ENCODE results near the gene NALCN.
A peak's percentile ranks its signal among the peaks of the same experiment; 100 is the strongest.

NALCN gene

GRCh38 chr13:101416181-101417042 is at the start of gene NALCN:
Gene NALCN, minus strand, starts transcription at chr13:101416508. Its CDS starts 17,382 bp downstream, at chr13:101399126.
- DNase-seq: peak; percentile 9 to 82 (median 66)
- intact Hi-C loops (cut with DNase I): no loop called here

- DNase-seq: no peak
- intact Hi-C loops (cut with DNase I): no loop called here
Observed at GRCh38 chr13:101465877-101466276, 49.6 kb upstream of the NALCN start.

GRCh38 chr13:101457176-101457575 is 40.9 kb upstream of the NALCN start:
- intact Hi-C loops (cut with DNase I): no loop called here
- no peak for DNase-seq

- intact Hi-C loops (cut with DNase I): no loop called here
- DNase-seq: no peak
Observed at GRCh38 chr13:101455863-101456262, 39.6 kb upstream of the NALCN start.

GRCh38 chr13:101454767-101455166 is 38.5 kb upstream of the NALCN start:
- DNase-seq: no peak
- intact Hi-C loops (cut with DNase I): no loop called here

- intact Hi-C loops (cut with DNase I): no loop called here
- peak in 28 of 42 donors; percentile 7 to 64 (median 29) for DNase-seq
Observed at GRCh38 chr13:101453784-101454201, 37.5 kb upstream of the NALCN start.

GRCh38 chr13:101452519-101453485 is 36.5 kb upstream of the NALCN start, which contains the start of gene ITGBL1:
Gene ITGBL1, plus strand, starts transcription at chr13:101452675. Its CDS starts 159 bp downstream, at chr13:101452834.
- peak in 11 of 42 donors; percentile 3 to 48 (median 11) for DNase-seq
- intact Hi-C loops (cut with DNase I): no loop called here

GRCh38 chr13:101451641-101452040 is 35.3 kb upstream of the NALCN start:
- intact Hi-C loops (cut with DNase I): no loop called here
- DNase-seq: no peak

GRCh38 chr13:101450749-101451130 is 34.4 kb upstream of the NALCN start:
- intact Hi-C loops (cut with DNase I): no loop called here
- no peak for DNase-seq

GRCh38 chr13:101449790-101450748 is 33.8 kb upstream of the NALCN start:
- intact Hi-C loops (cut with DNase I): no loop called here
- DNase-seq: peak in 33 of 42 donors; percentile 15 to 80 (median 45)

- intact Hi-C loops (cut with DNase I): no loop called here
- DNase-seq: no peak
Observed at GRCh38 chr13:101447852-101448251, 31.5 kb upstream of the NALCN start.

- intact Hi-C loops (cut with DNase I): no loop called here
- DNase-seq: no peak
Observed at GRCh38 chr13:101434486-101434885, 18.2 kb upstream of the NALCN start.

GRCh38 chr13:101433895-101434294 is 17.6 kb upstream of the NALCN start:
- DNase-seq: no peak
- intact Hi-C loops (cut with DNase I): no loop called here

GRCh38 chr13:101429733-101430132 is 13.4 kb upstream of the NALCN start:
- intact Hi-C loops (cut with DNase I): no loop called here
- no peak for DNase-seq

- no peak for DNase-seq
- intact Hi-C loops (cut with DNase I): no loop called here
Observed at GRCh38 chr13:101425623-101426022, 9.3 kb upstream of the NALCN start.

- peak in 3 of 42 donors; percentile 33 to 51 (median 34) for DNase-seq
- intact Hi-C loops (cut with DNase I): no loop called here
Observed at GRCh38 chr13:101425156-101425471, 8.8 kb upstream of the NALCN start.

GRCh38 chr13:101424381-101425155 is 8.3 kb upstream of the NALCN start:
- intact Hi-C loops (cut with DNase I): no loop called here
- peak in 41 of 42 donors; percentile 32 to 88 (median 72) for DNase-seq

- peak in 2 of 42 donors; percentile 14 to 32 for DNase-seq
- intact Hi-C loops (cut with DNase I): no loop called here
Observed at GRCh38 chr13:101423872-101424271, 7.6 kb upstream of the NALCN start.
